Trophoblast cell (in vitro differentiated cells and primary cell): ENCODE measurements around the gene TBL1XR1.

Experiments
- DNase-seq, 2 donors: peaks; one replicate each; pipeline ENCODE4 v3.0.0-alpha.2; 2016
- H2AFZ ChIP-seq: 2 replicates; pipeline ENCODE4 v1.6.1; 2013; ENCODE audit warnings: low read length, moderate library complexity, mild to moderate bottlenecking; ENCODE audit not compliant: insufficient read depth, poor library complexity
- H2AK5ac ChIP-seq: 2 replicates; pipeline ENCODE4 v1.6.1; 2013; ENCODE audit warnings: mild to moderate bottlenecking, low read length
- H2BK120ac ChIP-seq: 2 replicates; pipeline ENCODE4 v1.6.1; 2013; ENCODE audit warnings: low read length, mild to moderate bottlenecking, moderate library complexity; ENCODE audit not compliant: insufficient read depth, poor library complexity
- H2BK12ac ChIP-seq: 2 replicates; pipeline ENCODE4 v1.6.1; 2013; ENCODE audit warnings: mild to moderate bottlenecking, low read length, moderate library complexity
- H2BK5ac ChIP-seq: 2 replicates; pipeline ENCODE4 v1.6.1; 2013; ENCODE audit warnings: low read length, low read depth, moderate library complexity, mild to moderate bottlenecking; ENCODE audit not compliant: poor library complexity
- H3K14ac ChIP-seq: 2 replicates; pipeline ENCODE4 v1.6.1; 2013; ENCODE audit warnings: mild to moderate bottlenecking, low read length
- H3K18ac ChIP-seq: 2 replicates; pipeline ENCODE4 v1.6.1; 2013; ENCODE audit warnings: mild to moderate bottlenecking, low read length
- H3K23ac ChIP-seq: 2 replicates; pipeline ENCODE4 v1.6.1; 2013; ENCODE audit warnings: low read length
- H3K27ac ChIP-seq: 2 replicates; pipeline ENCODE4 v1.5.1; 2013; ENCODE audit warnings: low read depth, mild to moderate bottlenecking, inconsistent platforms, low read length, moderate library complexity
- H3K27me3 ChIP-seq: 2 replicates; pipeline ENCODE4 v1.6.1; 2013; ENCODE audit warnings: inconsistent platforms, mild to moderate bottlenecking, low read length, moderate library complexity; ENCODE audit not compliant: insufficient read depth
- H3K36me3 ChIP-seq, 2 experiments: 1 replicate in 1 of 2; 2 replicates in 1 of 2; pipeline ENCODE4 v1.6.1; 2013; ENCODE audit warnings: low read length in 2 of 2, mild to moderate bottlenecking in 2 of 2, moderate library complexity in 1 of 2; ENCODE audit not compliant: insufficient read depth in 2 of 2, control insufficient read depth in 1 of 2
- H3K4ac ChIP-seq: 2 replicates; pipeline ENCODE4 v1.6.1; 2013; ENCODE audit warnings: low read depth, mild to moderate bottlenecking, low read length, moderate library complexity
- H3K4me1 ChIP-seq, 2 experiments: 1 replicate in 1 of 2; 2 replicates in 1 of 2; pipeline ENCODE4 v1.6.1; 2013; ENCODE audit warnings: low read length in 2 of 2, mild to moderate bottlenecking in 2 of 2, moderate library complexity in 1 of 2; ENCODE audit not compliant: insufficient read depth in 2 of 2, control insufficient read depth in 1 of 2
- H3K4me2 ChIP-seq: 2 replicates; pipeline ENCODE4 v1.6.1; 2013; ENCODE audit warnings: inconsistent platforms, mild to moderate bottlenecking, low read length, moderate library complexity
- H3K4me3 ChIP-seq: 2 replicates; pipeline ENCODE4 v1.5.1; 2013; ENCODE audit warnings: mild to moderate bottlenecking, low read depth, low read length, inconsistent platforms
- H3K79me1 ChIP-seq: one replicate; pipeline ENCODE4 v1.6.1; 2013; ENCODE audit warnings: low read length
- H3K79me2 ChIP-seq: 2 replicates; pipeline ENCODE4 v1.6.1; 2013; ENCODE audit warnings: low read length, mild to moderate bottlenecking; ENCODE audit not compliant: control insufficient read depth, insufficient read depth, poor library complexity
- H3K9ac ChIP-seq: 2 replicates; pipeline ENCODE4 v1.6.1; 2013; ENCODE audit warnings: mild to moderate bottlenecking, low read length
- H3K9me3 ChIP-seq: 2 replicates; pipeline ENCODE4 v1.6.1; 2013; ENCODE audit warnings: low read depth, mild to moderate bottlenecking, control low read depth, inconsistent platforms, low read length; ENCODE audit not compliant: insufficient read depth
- H4K12ac ChIP-seq: 2 replicates; pipeline ENCODE4 v1.6.1; 2013; ENCODE audit warnings: low read depth, mild to moderate bottlenecking, low read length, moderate library complexity
- H4K8ac ChIP-seq: 2 replicates; pipeline ENCODE4 v1.6.1; 2013; ENCODE audit warnings: low read depth, mild to moderate bottlenecking, low read length, moderate library complexity
- H4K91ac ChIP-seq: one replicate; pipeline ENCODE4 v1.6.1; 2013; ENCODE audit warnings: low read depth, mild to moderate bottlenecking, low read length, moderate library complexity
- WGBS: extraction: QIAGEN DNeasy Blood & Tissue Kit; methylation state at CpG from one replicate; pipeline ENCODE4 v1.1.7; 2013; ENCODE audit warnings: missing lambda C conversion rate; ENCODE audit not compliant: insufficient read length, insufficient coverage; ENCODE audit errors: extremely low coverage; 5-methylcytosine and 5-hydroxymethylcytosine counted together

Gene TBL1XR1

GRCh38 chr3:177060492-177060891 lies 136.8 kb downstream of the TBL1XR1 start:
- Histone ChIP-seq H2BK5ac (no peak overlapping the region), H2BK12ac (no peak overlapping the region), H2BK120ac (no peak overlapping the region), H3K79me2 (no peaks in the 10 kb centered on the region), H3K79me1 (no peaks in the 10 kb centered on the region), H3K23ac (no peak overlapping the region), H3K14ac (no peak overlapping the region), H3K4me1 (no peaks in the 10 kb centered on the region), H3K27ac (no peak overlapping the region), H3K27me3 (no peaks in the 10 kb centered on the region), H3K9ac (no peak overlapping the region), H4K91ac (no peak overlapping the region), H3K4me2 (no peak overlapping the region), H3K4me3 (no peak overlapping the region), H3K18ac (no peak overlapping the region), H3K36me3 (peaks cover 3 to 4% of the 10 kb centered on the region in 2 experiments), H4K12ac (no peak overlapping the region), H4K8ac (no peak overlapping the region), H3K9me3 (no peaks in the 10 kb centered on the region), H3K4ac (no peak overlapping the region), H2AK5ac (no peak overlapping the region), H2AFZ (no peak overlapping the region)
- no CpG with 5 or more reads among the region's 1 CpG for WGBS
- no peak for DNase-seq

GRCh38 chr3:177058648-177059047 lies 138.6 kb downstream of the TBL1XR1 start:
- Histone ChIP-seq H3K4me1 (no peaks in the 10 kb centered on the region), H3K9me3 (no peaks in the 10 kb centered on the region), H3K14ac (no peak overlapping the region), H4K12ac (no peak overlapping the region), H2BK120ac (no peak overlapping the region), H3K4me2 (no peak overlapping the region), H3K18ac (no peak overlapping the region), H3K9ac (no peak overlapping the region), H2BK12ac (no peak overlapping the region), H4K91ac (no peak overlapping the region), H3K4ac (no peak overlapping the region), H3K4me3 (no peak overlapping the region), H3K36me3 (peaks cover 3 to 4% of the 10 kb centered on the region in 2 experiments), H3K27ac (no peak overlapping the region), H3K79me2 (no peaks in the 10 kb centered on the region), H2BK5ac (no peak overlapping the region), H3K79me1 (no peaks in the 10 kb centered on the region), H3K27me3 (no peaks in the 10 kb centered on the region), H2AFZ (no peak overlapping the region), H4K8ac (no peak overlapping the region), H2AK5ac (no peak overlapping the region), H3K23ac (no peak overlapping the region)
- no peak for DNase-seq
- WGBS: no CpG with 5 or more reads among the region's 2 CpGs

- no peak overlapping the region for H2AK5ac ChIP-seq
- H2AFZ ChIP-seq: no peak overlapping the region
- H3K4me3 ChIP-seq: no peak overlapping the region
- no peaks in the 10 kb centered on the region for H3K27me3 ChIP-seq
- no peak overlapping the region for H2BK12ac ChIP-seq
- H3K9me3 ChIP-seq: no peaks in the 10 kb centered on the region
- no peak overlapping the region for H3K23ac ChIP-seq
- H3K4ac ChIP-seq: peak overlapping the region; percentile 21
- no CpG with 5 or more reads among the region's 4 CpGs for WGBS
- H3K79me1 ChIP-seq: no peaks in the 10 kb centered on the region
- H3K4me1 ChIP-seq: no peaks in the 10 kb centered on the region
- no peaks in the 10 kb centered on the region for H3K79me2 ChIP-seq
- no peak overlapping the region for H3K27ac ChIP-seq
- H3K14ac ChIP-seq: no peak overlapping the region
- no peak overlapping the region for H3K4me2 ChIP-seq
- no peak overlapping the region for H4K91ac ChIP-seq
- H3K36me3 ChIP-seq: peaks cover 3 to 5% of the 10 kb centered on the region in 2 experiments
- H3K18ac ChIP-seq: no peak overlapping the region
- H4K12ac ChIP-seq: no peak overlapping the region
- H2BK120ac ChIP-seq: no peak overlapping the region
- H4K8ac ChIP-seq: no peak overlapping the region
- no peak overlapping the region for H3K9ac ChIP-seq
- DNase-seq: no peak
- no peak overlapping the region for H2BK5ac ChIP-seq
Measured at GRCh38 chr3:177057768-177058167, 139.5 kb downstream of the TBL1XR1 start.

GRCh38 chr3:177056927-177057326 lies 140.4 kb downstream of the TBL1XR1 start:
- Histone ChIP-seq H2AK5ac (no peak overlapping the region), H2AFZ (no peak overlapping the region), H3K4ac (no peak overlapping the region), H2BK12ac (no peak overlapping the region), H4K8ac (no peak overlapping the region), H3K79me2 (no peaks in the 10 kb centered on the region), H4K91ac (no peak overlapping the region), H3K9ac (no peak overlapping the region), H3K36me3 (peaks cover 2 to 5% of the 10 kb centered on the region in 2 experiments), H2BK5ac (no peak overlapping the region), H3K79me1 (no peaks in the 10 kb centered on the region), H3K27me3 (no peaks in the 10 kb centered on the region), H3K4me3 (no peak overlapping the region), H4K12ac (no peak overlapping the region), H3K27ac (no peak overlapping the region), H2BK120ac (no peak overlapping the region), H3K23ac (no peak overlapping the region), H3K14ac (no peak overlapping the region), H3K9me3 (no peaks in the 10 kb centered on the region), H3K4me2 (no peak overlapping the region), H3K4me1 (no peaks in the 10 kb centered on the region), H3K18ac (no peak overlapping the region)
- no CpG with 5 or more reads among the region's 3 CpGs for WGBS
- DNase-seq: no peak
